ENCODE data around the gene NCBP2. TPM values are rescaled to one million over a fixed set of nuclear protein-coding genes. Genes with fewer than 3 reads are reported as not detected.

The NCBP2 gene
- 45.1 and 49.7 TPM in 2 replicates for total RNA-seq

DNA sequence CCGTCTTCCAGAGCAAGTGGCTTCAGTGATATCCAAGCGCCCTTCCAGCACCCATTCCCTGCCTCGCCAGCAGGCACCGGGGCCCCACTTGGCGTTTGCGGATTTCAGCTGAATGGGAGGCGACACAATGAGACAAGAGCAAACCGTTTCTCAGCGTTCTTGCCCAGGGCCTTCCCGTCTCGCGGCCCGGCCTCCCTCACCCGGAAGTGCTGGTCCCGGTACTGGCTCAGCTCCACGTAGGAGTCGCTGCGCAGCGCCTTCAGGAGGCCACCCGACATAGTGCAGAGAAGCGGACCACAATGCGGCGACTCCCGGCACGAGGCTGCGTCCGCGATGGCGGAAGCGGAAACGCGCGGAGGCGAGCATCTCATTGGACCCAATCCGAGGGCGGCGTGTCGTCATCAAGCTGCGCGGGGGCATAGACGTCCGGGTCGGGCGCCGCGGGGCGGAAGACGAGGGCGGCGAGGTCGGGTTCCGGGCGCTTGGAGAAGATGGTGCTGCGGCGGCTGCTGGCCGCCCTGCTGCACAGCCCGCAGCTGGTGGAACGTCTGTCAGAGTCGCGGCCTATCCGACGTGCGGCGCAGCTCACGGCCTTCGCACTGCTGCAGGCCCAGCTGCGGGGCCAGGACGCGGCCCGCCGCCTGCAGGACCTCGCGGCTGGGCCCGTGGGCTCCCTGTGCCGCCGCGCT lies at the start of gene NCBP2:
NCBP2 (minus strand) TSS at position 303 of the 689 bp plus-strand sequence; CDS start at position 278, 25 bp downstream.

DNA sequence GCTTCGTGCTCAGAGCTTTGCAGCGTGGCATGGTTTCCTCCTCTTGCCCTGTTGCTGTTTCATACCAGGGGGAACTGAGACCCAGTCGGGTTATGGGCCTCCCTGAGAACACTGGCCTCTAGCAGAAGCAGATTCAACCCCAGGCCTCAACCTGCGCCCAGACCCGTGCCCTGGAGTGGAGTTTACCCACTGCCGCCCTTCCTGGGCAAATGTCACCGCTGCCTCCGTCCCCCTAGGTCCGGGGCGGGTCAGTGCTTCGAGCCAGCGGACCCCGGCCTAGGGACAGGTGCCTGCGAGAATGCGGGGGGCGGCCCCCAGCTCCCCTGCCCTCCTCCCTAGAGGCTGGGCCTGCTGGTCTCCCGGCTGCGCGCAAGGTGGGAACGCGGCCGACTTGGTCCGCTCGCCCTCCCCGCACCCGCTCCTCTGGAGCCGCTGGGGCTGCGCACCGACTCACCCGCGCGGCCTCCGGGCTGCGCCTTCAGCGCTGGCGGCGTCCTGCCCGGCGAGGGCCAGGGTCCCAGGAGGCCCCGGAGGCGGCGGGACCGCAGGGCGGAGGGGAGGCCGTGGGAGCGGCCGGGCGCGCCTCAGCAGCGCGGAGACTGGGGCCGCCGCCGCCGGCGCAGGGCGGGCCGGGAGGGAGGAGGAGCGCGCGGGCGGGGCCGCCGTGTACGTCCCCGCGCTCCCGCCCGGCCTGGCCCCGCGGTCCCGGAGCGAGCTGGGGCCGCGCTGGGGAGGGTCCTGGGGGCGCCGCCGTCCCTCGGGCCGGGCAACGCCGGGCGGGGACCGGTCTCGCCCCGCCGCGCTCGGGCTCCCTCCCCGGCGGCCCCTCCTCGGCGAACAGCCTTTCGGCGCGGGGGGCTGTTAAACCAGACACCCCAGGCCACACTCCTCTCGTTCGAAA lies 26.2 kb upstream of the NCBP2 start, which contains the start of gene PIGZ:
PIGZ (minus strand) TSS at position 601 of the 901 bp plus-strand sequence. CDS start 16,802 bp downstream, outside the sequence.

Other genes starting within 250 kb of the NCBP2 start
- 3.2 and 4.7 TPM in 2 replicates for gene CEP19, start 230.3 kb downstream of the NCBP2 start, total RNA-seq
- gene PIGX, start 230.2 kb downstream of the NCBP2 start, total RNA-seq: 19.4 and 27.7 TPM in 2 replicates
- gene PAK2, start 202.7 kb downstream of the NCBP2 start, total RNA-seq: 32.6 and 32.9 TPM in 2 replicates
- gene SENP5, start 74.6 kb downstream of the NCBP2 start, total RNA-seq: 11.2 and 15.3 TPM in 2 replicates
- gene PIGZ, start 26.3 kb upstream of the NCBP2 start, total RNA-seq: 10.6 and 13.3 TPM in 2 replicates
- gene MELTF, start 87.3 kb upstream of the NCBP2 start, total RNA-seq: 41.9 and 42.7 TPM in 2 replicates

Measured in cardiac ventricle fibroblast (primary cell).